ENCODE measurements around the gene CD2. TPM values are rescaled to one million over a fixed set of nuclear protein-coding genes. Genes with fewer than 3 reads are reported as not detected.

CD2 gene
- total RNA-seq, 1 donor from 2014 or later = 1.5 TPM

GRCh38 chr1:116721451-116722007 lies 32.7 kb upstream of the CD2 start:
- Mint-ChIP-seq H3K4me3 (no peak overlapping the region), H3K27me3 (ENCODE audit: insufficient read depth, low read depth) (no peaks in the 10 kb centered on the region), H3K27ac (no peak overlapping the region), H3K36me3 (no peaks in the 10 kb centered on the region), H3K4me1 (no peaks in the 10 kb centered on the region), H3K9me3 (peaks cover 8% of the 10 kb centered on the region)
- no peaks in the 10 kb centered on the region for H4K20me1 ChIP-seq (ENCODE audit: low read depth)
- no peak overlapping the region for H3K27ac ChIP-seq
- H3K4me2 ChIP-seq = no peak overlapping the region
- H3K9me3 ChIP-seq (ENCODE audit: low read depth) = no peaks in the 10 kb centered on the region
- no peak overlapping the region for H3K4me3 ChIP-seq
- no peaks in the 10 kb centered on the region for H3F3A ChIP-seq (ENCODE audit: low read depth)
- no peaks in the 10 kb centered on the region for H3K36me3 ChIP-seq
- no peak overlapping the region for H2AFZ ChIP-seq (replicated peaks)
- no peaks in the 10 kb centered on the region for H3K79me2 ChIP-seq (ENCODE audit: low read depth)
- H3K27me3 ChIP-seq = no peaks in the 10 kb centered on the region
- H3K9ac ChIP-seq = no peak overlapping the region
- H3K4me1 ChIP-seq = no peaks in the 10 kb centered on the region
- no peak for TF ChIP-seq EZH2 (IDR thresholded peaks at IDR 0.05)
- TF ChIP-seq EZH2phosphoT487 (IDR thresholded peaks at IDR 0.05) = no peak
- TF ChIP-seq CTCF (IDR thresholded peaks at IDR 0.05) = no peak
- no peak for DNase-seq (ENCODE audit: low spot score)

GRCh38 chr1:116722016-116722838 lies 32.0 kb upstream of the CD2 start:
- H2AFZ ChIP-seq (replicated peaks) = no peak overlapping the region
- H3K27me3 ChIP-seq = no peaks in the 10 kb centered on the region
- Mint-ChIP-seq H3K27ac (no peak overlapping the region), H3K9me3 (peaks cover 4% of the 10 kb centered on the region), H3K36me3 (no peaks in the 10 kb centered on the region), H3K4me1 (no peaks in the 10 kb centered on the region), H3K4me3 (no peak overlapping the region), H3K27me3 (ENCODE audit: insufficient read depth, low read depth) (no peaks in the 10 kb centered on the region)
- no peak for DNase-seq (ENCODE audit: low spot score)
- no peaks in the 10 kb centered on the region for H3K9me3 ChIP-seq (ENCODE audit: low read depth)
- no peak overlapping the region for H3K4me2 ChIP-seq
- H3K4me3 ChIP-seq = no peak overlapping the region
- no peaks in the 10 kb centered on the region for H3K79me2 ChIP-seq (ENCODE audit: low read depth)
- no peak for TF ChIP-seq EZH2 (IDR thresholded peaks at IDR 0.05)
- no peak for TF ChIP-seq EZH2phosphoT487 (IDR thresholded peaks at IDR 0.05)
- TF ChIP-seq CTCF (IDR thresholded peaks at IDR 0.05) = no peak
- H3K27ac ChIP-seq = no peak overlapping the region
- H3K4me1 ChIP-seq = no peaks in the 10 kb centered on the region
- no peaks in the 10 kb centered on the region for H3F3A ChIP-seq (ENCODE audit: low read depth)
- no peaks in the 10 kb centered on the region for H3K36me3 ChIP-seq
- H4K20me1 ChIP-seq (ENCODE audit: low read depth) = no peaks in the 10 kb centered on the region
- H3K9ac ChIP-seq = no peak overlapping the region

- DNase-seq (ENCODE audit: low spot score) = peak; percentile 80
- no peaks in the 10 kb centered on the region for H3K79me2 ChIP-seq (ENCODE audit: low read depth)
- H3K4me3 Mint-ChIP-seq = no peak overlapping the region
- no peaks in the 10 kb centered on the region for H4K20me1 ChIP-seq (ENCODE audit: low read depth)
- H3K27ac ChIP-seq = no peak overlapping the region
- TF ChIP-seq EZH2 (IDR thresholded peaks at IDR 0.05) (no peak), CTCF (IDR thresholded peaks at IDR 0.05) (peak; percentile 94), EZH2phosphoT487 (IDR thresholded peaks at IDR 0.05) (no peak)
- no peak overlapping the region for H3K9ac ChIP-seq
- H2AFZ ChIP-seq (replicated peaks) = no peak overlapping the region
- H3K36me3 ChIP-seq = no peaks in the 10 kb centered on the region
- H3K27me3 Mint-ChIP-seq (ENCODE audit: insufficient read depth, low read depth) = peaks cover 2% of the 10 kb centered on the region
- H3K27me3 ChIP-seq = no peaks in the 10 kb centered on the region
- H3K4me3 ChIP-seq = no peak overlapping the region
- H3K36me3 Mint-ChIP-seq = no peaks in the 10 kb centered on the region
- H3K9me3 ChIP-seq (ENCODE audit: low read depth) = no peaks in the 10 kb centered on the region
- H3K4me1 ChIP-seq = no peaks in the 10 kb centered on the region
- H3K4me2 ChIP-seq = no peak overlapping the region
- H3K4me1 Mint-ChIP-seq = no peaks in the 10 kb centered on the region
- no peaks in the 10 kb centered on the region for H3F3A ChIP-seq (ENCODE audit: low read depth)
- H3K27ac Mint-ChIP-seq = no peak overlapping the region
- H3K9me3 Mint-ChIP-seq = peaks cover under 1% of the 10 kb centered on the region
Measured at GRCh38 chr1:116724765-116725375, 29.4 kb upstream of the CD2 start.
